ENCODE measurements around the gene MCUB.

Gene MCUB

GRCh38 chr4:109615742-109616141 lies 55.7 kb downstream of the MCUB start:
- no peak overlapping the region for H2BK12ac ChIP-seq (ENCODE audit: low read length)
- H2AFZ ChIP-seq (ENCODE audit: insufficient read depth, low read length, poor library complexity): no peak overlapping the region
- no peak overlapping the region for H3K14ac ChIP-seq (ENCODE audit: low read length)
- no peaks in the 10 kb centered on the region for H3K79me1 ChIP-seq (ENCODE audit: low read length)
- H4K12ac ChIP-seq (ENCODE audit: low read depth, low read length): no peak overlapping the region
- no peak overlapping the region for H3K18ac ChIP-seq (ENCODE audit: low read length)
- H3K4me2 ChIP-seq (ENCODE audit: low read length): no peak overlapping the region
- H2AK5ac ChIP-seq (ENCODE audit: low read length): no peak overlapping the region
- no peaks in the 10 kb centered on the region for H3K27me3 ChIP-seq (ENCODE audit: insufficient read depth, low read length)
- no CpG with 5 or more reads among the region's 2 CpGs for whole genome bisulfite sequencing (ENCODE audit: extremely low coverage, insufficient coverage, insufficient read length)
- no peak overlapping the region for H3K23ac ChIP-seq (ENCODE audit: low read length)
- H3K79me2 ChIP-seq (ENCODE audit: control insufficient read depth, insufficient read depth, low read length, poor library complexity): no peaks in the 10 kb centered on the region
- H4K8ac ChIP-seq (ENCODE audit: low read depth, low read length): no peak overlapping the region
- H4K91ac ChIP-seq (ENCODE audit: low read depth, low read length): no peak overlapping the region
- no peak overlapping the region for H3K9ac ChIP-seq (ENCODE audit: low read length)
- H3K4me1 ChIP-seq (ENCODE audit: control insufficient read depth in 1 of 2, insufficient read depth in 2 of 2, low read length in 2 of 2): peaks cover 0 to 4% of the 10 kb centered on the region in 2 experiments
- H3K9me3 ChIP-seq (ENCODE audit: insufficient read depth, low read depth, low read length): no peaks in the 10 kb centered on the region
- no peak overlapping the region for H2BK5ac ChIP-seq (ENCODE audit: low read depth, low read length, poor library complexity)
- DNase-seq: no peak
- H2BK120ac ChIP-seq (ENCODE audit: insufficient read depth, low read length, poor library complexity): no peak overlapping the region
- no peaks in the 10 kb centered on the region for H3K36me3 ChIP-seq (ENCODE audit: control insufficient read depth in 1 of 2, insufficient read depth in 2 of 2, low read length in 2 of 2)
- H3K27ac ChIP-seq (ENCODE audit: low read depth, low read length): no peak overlapping the region
- no peak overlapping the region for H3K4me3 ChIP-seq (ENCODE audit: low read depth, low read length)
- no peak overlapping the region for H3K4ac ChIP-seq (ENCODE audit: low read depth, low read length)

GRCh38 chr4:109616243-109616642 lies 56.2 kb downstream of the MCUB start:
- Histone ChIP-seq H2AFZ (ENCODE audit: insufficient read depth, low read length, poor library complexity) (no peak overlapping the region), H3K36me3 (ENCODE audit: control insufficient read depth in 1 of 2, insufficient read depth in 2 of 2, low read length in 2 of 2) (no peaks in the 10 kb centered on the region), H2BK12ac (ENCODE audit: low read length) (no peak overlapping the region), H4K8ac (ENCODE audit: low read depth, low read length) (no peak overlapping the region), H2AK5ac (ENCODE audit: low read length) (no peak overlapping the region), H3K4me3 (ENCODE audit: low read depth, low read length) (no peak overlapping the region), H3K79me2 (ENCODE audit: control insufficient read depth, insufficient read depth, low read length, poor library complexity) (no peaks in the 10 kb centered on the region), H3K14ac (ENCODE audit: low read length) (no peak overlapping the region), H3K4ac (ENCODE audit: low read depth, low read length) (no peak overlapping the region), H3K79me1 (ENCODE audit: low read length) (no peaks in the 10 kb centered on the region), H3K27ac (ENCODE audit: low read depth, low read length) (no peak overlapping the region), H2BK120ac (ENCODE audit: insufficient read depth, low read length, poor library complexity) (no peak overlapping the region), H3K27me3 (ENCODE audit: insufficient read depth, low read length) (no peaks in the 10 kb centered on the region), H4K12ac (ENCODE audit: low read depth, low read length) (no peak overlapping the region), H3K4me2 (ENCODE audit: low read length) (no peak overlapping the region), H3K23ac (ENCODE audit: low read length) (no peak overlapping the region), H2BK5ac (ENCODE audit: low read depth, low read length, poor library complexity) (no peak overlapping the region), H3K9me3 (ENCODE audit: insufficient read depth, low read depth, low read length) (no peaks in the 10 kb centered on the region), H3K9ac (ENCODE audit: low read length) (no peak overlapping the region), H3K18ac (ENCODE audit: low read length) (no peak overlapping the region), H3K4me1 (ENCODE audit: control insufficient read depth in 1 of 2, insufficient read depth in 2 of 2, low read length in 2 of 2) (peaks cover 0 to 4% of the 10 kb centered on the region in 2 experiments), H4K91ac (ENCODE audit: low read depth, low read length) (no peak overlapping the region)
- no peak for DNase-seq
- WGBS (ENCODE audit: extremely low coverage, insufficient coverage, insufficient read length): no CpG with 5 or more reads among the region's 1 CpG

- Histone ChIP-seq H3K4me1 (ENCODE audit: control insufficient read depth in 1 of 2, insufficient read depth in 2 of 2, low read length in 2 of 2) (peaks cover 0 to 4% of the 10 kb centered on the region in 2 experiments), H3K23ac (ENCODE audit: low read length) (no peak overlapping the region), H3K79me2 (ENCODE audit: control insufficient read depth, insufficient read depth, low read length, poor library complexity) (no peaks in the 10 kb centered on the region), H3K4me2 (ENCODE audit: low read length) (no peak overlapping the region), H3K79me1 (ENCODE audit: low read length) (no peaks in the 10 kb centered on the region), H3K9me3 (ENCODE audit: insufficient read depth, low read depth, low read length) (no peaks in the 10 kb centered on the region), H3K27ac (ENCODE audit: low read depth, low read length) (no peak overlapping the region), H3K27me3 (ENCODE audit: insufficient read depth, low read length) (no peaks in the 10 kb centered on the region), H3K4me3 (ENCODE audit: low read depth, low read length) (no peak overlapping the region), H2AK5ac (ENCODE audit: low read length) (no peak overlapping the region), H3K18ac (ENCODE audit: low read length) (no peak overlapping the region), H2BK12ac (ENCODE audit: low read length) (no peak overlapping the region), H4K12ac (ENCODE audit: low read depth, low read length) (no peak overlapping the region), H4K91ac (ENCODE audit: low read depth, low read length) (no peak overlapping the region), H2AFZ (ENCODE audit: insufficient read depth, low read length, poor library complexity) (no peak overlapping the region), H4K8ac (ENCODE audit: low read depth, low read length) (no peak overlapping the region), H3K36me3 (ENCODE audit: control insufficient read depth in 1 of 2, insufficient read depth in 2 of 2, low read length in 2 of 2) (no peaks in the 10 kb centered on the region), H3K14ac (ENCODE audit: low read length) (no peak overlapping the region), H2BK5ac (ENCODE audit: low read depth, low read length, poor library complexity) (no peak overlapping the region), H3K4ac (ENCODE audit: low read depth, low read length) (no peak overlapping the region), H2BK120ac (ENCODE audit: insufficient read depth, low read length, poor library complexity) (no peak overlapping the region), H3K9ac (ENCODE audit: low read length) (no peak overlapping the region)
- WGBS (ENCODE audit: extremely low coverage, insufficient coverage, insufficient read length): no CpG with 5 or more reads among the region's 7 CpGs
- DNase-seq: no peak
These were observed 62.6 kb downstream of the MCUB start for GRCh38 chr4:109622626-109623025.

- H4K12ac ChIP-seq (ENCODE audit: low read depth, low read length): no peak overlapping the region
- no peaks in the 10 kb centered on the region for H3K79me1 ChIP-seq (ENCODE audit: low read length)
- WGBS (ENCODE audit: extremely low coverage, insufficient coverage, insufficient read length): no CpG with 5 or more reads among the region's 2 CpGs
- no peaks in the 10 kb centered on the region for H3K79me2 ChIP-seq (ENCODE audit: control insufficient read depth, insufficient read depth, low read length, poor library complexity)
- no peak overlapping the region for H2BK5ac ChIP-seq (ENCODE audit: low read depth, low read length, poor library complexity)
- no peaks in the 10 kb centered on the region for H3K36me3 ChIP-seq (ENCODE audit: control insufficient read depth in 1 of 2, insufficient read depth in 2 of 2, low read length in 2 of 2)
- peaks cover 0 to 4% of the 10 kb centered on the region in 2 experiments for H3K4me1 ChIP-seq (ENCODE audit: control insufficient read depth in 1 of 2, insufficient read depth in 2 of 2, low read length in 2 of 2)
- H2BK12ac ChIP-seq (ENCODE audit: low read length): no peak overlapping the region
- no peak overlapping the region for H2AFZ ChIP-seq (ENCODE audit: insufficient read depth, low read length, poor library complexity)
- DNase-seq: no peak
- no peak overlapping the region for H2BK120ac ChIP-seq (ENCODE audit: insufficient read depth, low read length, poor library complexity)
- no peak overlapping the region for H3K14ac ChIP-seq (ENCODE audit: low read length)
- no peak overlapping the region for H3K27ac ChIP-seq (ENCODE audit: low read depth, low read length)
- no peaks in the 10 kb centered on the region for H3K9me3 ChIP-seq (ENCODE audit: insufficient read depth, low read depth, low read length)
- no peak overlapping the region for H3K4ac ChIP-seq (ENCODE audit: low read depth, low read length)
- H3K4me3 ChIP-seq (ENCODE audit: low read depth, low read length): no peak overlapping the region
- H2AK5ac ChIP-seq (ENCODE audit: low read length): no peak overlapping the region
- H3K9ac ChIP-seq (ENCODE audit: low read length): no peak overlapping the region
- H3K23ac ChIP-seq (ENCODE audit: low read length): no peak overlapping the region
- no peaks in the 10 kb centered on the region for H3K27me3 ChIP-seq (ENCODE audit: insufficient read depth, low read length)
- H3K18ac ChIP-seq (ENCODE audit: low read length): no peak overlapping the region
- H4K8ac ChIP-seq (ENCODE audit: low read depth, low read length): no peak overlapping the region
- no peak overlapping the region for H3K4me2 ChIP-seq (ENCODE audit: low read length)
- H4K91ac ChIP-seq (ENCODE audit: low read depth, low read length): no peak overlapping the region
These were observed 64.5 kb downstream of the MCUB start for GRCh38 chr4:109624536-109624935.

Measured in trophoblast cell (in vitro differentiated cells and primary cell).